Astrocyte (in vitro differentiated cells and primary cell): Measurements from ENCODE around the gene ARHGAP33. TPM values are rescaled to one million over a fixed set of nuclear protein-coding genes. Genes with fewer than 3 reads are reported as not detected.

ENCODE experiments used
- DNase-seq: peaks from one replicate; pipeline ENCODE4 v3.0.0-alpha.2; 2010; ENCODE audit warnings: low read depth
- FAIRE-seq: peaks from 2 replicates; lab custom pipeline; 2011; peaks lifted over from hg19 to GRCh38; lab: Jason Lieb, UNC
- H2AFZ ChIP-seq: 2 replicates; pipeline ENCODE4 v1.6.0; 2012; ENCODE audit warnings: low read depth, low read length, inconsistent platforms
- H3K27ac ChIP-seq: 2 replicates; pipeline ENCODE4 v1.5.1; 2011; ENCODE audit warnings: low read depth, low read length, inconsistent platforms
- H3K27me3 ChIP-seq: 2 replicates; pipeline ENCODE4 v1.6.0; 2011; ENCODE audit warnings: low read length, inconsistent platforms; ENCODE audit not compliant: insufficient read depth
- H3K36me3 ChIP-seq: 2 replicates; pipeline ENCODE4 v1.5.1; 2011; ENCODE audit warnings: low read length, inconsistent platforms; ENCODE audit not compliant: insufficient read depth
- H3K4me1 ChIP-seq: 2 replicates; pipeline ENCODE4 v1.5.1; 2011; ENCODE audit warnings: low read length, inconsistent platforms; ENCODE audit not compliant: insufficient read depth
- H3K4me2 ChIP-seq: 2 replicates; pipeline ENCODE4 v1.6.0; 2012; ENCODE audit warnings: low read length, inconsistent platforms
- H3K4me3 ChIP-seq: 2 replicates; pipeline ENCODE4 v1.5.1; 2011; ENCODE audit warnings: low read depth, mild to moderate bottlenecking, low read length, inconsistent platforms; ENCODE audit not compliant: insufficient read depth
- H3K79me2 ChIP-seq: 2 replicates; pipeline ENCODE4 v1.6.0; 2012; ENCODE audit warnings: mild to moderate bottlenecking, low read length, inconsistent platforms; ENCODE audit not compliant: insufficient read depth
- H3K9ac ChIP-seq: 2 replicates; pipeline ENCODE4 v1.6.0; 2012; ENCODE audit warnings: mild to moderate bottlenecking, low read length, inconsistent platforms
- H3K9me3 ChIP-seq: 2 replicates; pipeline ENCODE4 v1.5.1; 2012; ENCODE audit warnings: low read depth, mild to moderate bottlenecking, low read length, inconsistent platforms; ENCODE audit not compliant: insufficient read depth
- H4K20me1 ChIP-seq: 2 replicates; pipeline ENCODE4 v1.6.0; 2012; ENCODE audit warnings: low read length, inconsistent platforms; ENCODE audit not compliant: insufficient read depth
- H3K27ac Mint-ChIP-seq: one replicate; pipeline ENCODE4 v1.8.0; 2021; ENCODE audit warnings: mild to moderate bottlenecking, mixed read lengths; ENCODE audit not compliant: unreplicated experiment
- H3K27me3 Mint-ChIP-seq: one replicate; pipeline ENCODE4 v1.8.0; 2021; ENCODE audit warnings: low read depth, mixed read lengths; ENCODE audit not compliant: unreplicated experiment
- H3K36me3 Mint-ChIP-seq: one replicate; pipeline ENCODE4 v1.8.0; 2021; ENCODE audit warnings: low read depth, mixed read lengths; ENCODE audit not compliant: unreplicated experiment
- H3K4me1 Mint-ChIP-seq: one replicate; pipeline ENCODE4 v1.8.0; 2021; ENCODE audit warnings: low read depth, mixed read lengths; ENCODE audit not compliant: unreplicated experiment
- H3K4me3 Mint-ChIP-seq: one replicate; pipeline ENCODE4 v1.8.0; 2021; ENCODE audit warnings: mild to moderate bottlenecking, moderate library complexity, mixed read lengths; ENCODE audit not compliant: unreplicated experiment
- H3K9me3 Mint-ChIP-seq: one replicate; pipeline ENCODE4 v1.8.0; 2021; ENCODE audit warnings: mild to moderate bottlenecking, mixed read lengths; ENCODE audit not compliant: unreplicated experiment
- CTCF ChIP-seq: IDR thresholded peaks from 2 replicates; pipeline ENCODE4 v1.5.1; 2011; ENCODE audit warnings: low read depth, mild to moderate bottlenecking, inconsistent platforms, low read length, moderate library complexity; ENCODE audit not compliant: insufficient read depth
- EZH2 ChIP-seq: IDR thresholded peaks from 2 replicates; pipeline ENCODE4 v1.6.1; 2012; ENCODE audit warnings: mild to moderate bottlenecking, low read length, inconsistent platforms; ENCODE audit not compliant: insufficient read depth
- total RNA-seq: library from RNA; stranded (reverse); gene quantifications from 2 replicates; pipeline ENCODE4 v1.2.1, GENCODE V29; 2021

ARHGAP33 gene
- total RNA-seq, 1 donor from 2014 or later: 5.5 TPM

- H3K36me3 ChIP-seq: peaks cover 33% of the 10 kb centered on the region
- no peak overlapping the region for H3K9ac ChIP-seq
- no peak overlapping the region for H3K27ac Mint-ChIP-seq
- H3K4me1 ChIP-seq: no peaks in the 10 kb centered on the region
- no peak for FAIRE-seq
- H3K4me2 ChIP-seq: no peak overlapping the region
- peaks cover 21% of the 10 kb centered on the region for H3K36me3 Mint-ChIP-seq
- H4K20me1 ChIP-seq: peaks cover 52% of the 10 kb centered on the region
- no peak for DNase-seq
- H3K27me3 Mint-ChIP-seq: no peaks in the 10 kb centered on the region
- no peaks in the 10 kb centered on the region for H3K79me2 ChIP-seq
- TF ChIP-seq EZH2 (no peak), CTCF (no peak)
- H3K9me3 Mint-ChIP-seq: no peaks in the 10 kb centered on the region
- H3K4me1 Mint-ChIP-seq: no peaks in the 10 kb centered on the region
- H3K9me3 ChIP-seq: no peaks in the 10 kb centered on the region
- H3K4me3 Mint-ChIP-seq: no peak overlapping the region
- H3K4me3 ChIP-seq: no peak overlapping the region
- H2AFZ ChIP-seq: no peak overlapping the region
- no peaks in the 10 kb centered on the region for H3K27me3 ChIP-seq
- no peak overlapping the region for H3K27ac ChIP-seq
Observed at GRCh38 chr19:35730326-35730725, 45.0 kb upstream of the ARHGAP33 start.

GRCh38 chr19:35731353-35731752 is 44.0 kb upstream of the ARHGAP33 start:
- DNase-seq (no peak), FAIRE-seq (no peak)
- H3K9me3 ChIP-seq: no peaks in the 10 kb centered on the region
- H3K4me3 Mint-ChIP-seq: no peak overlapping the region
- no peaks in the 10 kb centered on the region for H3K27me3 Mint-ChIP-seq
- no peak overlapping the region for H2AFZ ChIP-seq
- H4K20me1 ChIP-seq: peaks cover 48% of the 10 kb centered on the region
- H3K79me2 ChIP-seq: no peaks in the 10 kb centered on the region
- H3K36me3 ChIP-seq: peaks cover 27% of the 10 kb centered on the region
- no peak overlapping the region for H3K9ac ChIP-seq
- H3K27ac Mint-ChIP-seq: peak overlapping the region; percentile 80
- H3K4me1 ChIP-seq: no peaks in the 10 kb centered on the region
- no peak overlapping the region for H3K27ac ChIP-seq
- H3K36me3 Mint-ChIP-seq: peaks cover 21% of the 10 kb centered on the region
- H3K4me3 ChIP-seq: no peak overlapping the region
- no peaks in the 10 kb centered on the region for H3K4me1 Mint-ChIP-seq
- no peaks in the 10 kb centered on the region for H3K9me3 Mint-ChIP-seq
- TF ChIP-seq CTCF (no peak), EZH2 (no peak)
- no peak overlapping the region for H3K4me2 ChIP-seq
- H3K27me3 ChIP-seq: no peaks in the 10 kb centered on the region

GRCh38 chr19:35731779-35732405 is 43.5 kb upstream of the ARHGAP33 start:
- no peaks in the 10 kb centered on the region for H3K27me3 Mint-ChIP-seq
- Histone ChIP-seq H3K79me2 (no peaks in the 10 kb centered on the region), H3K36me3 (peaks cover 31% of the 10 kb centered on the region), H2AFZ (no peak overlapping the region), H3K4me3 (no peak overlapping the region), H4K20me1 (peaks cover 47% of the 10 kb centered on the region), H3K9me3 (no peaks in the 10 kb centered on the region), H3K27ac (no peak overlapping the region), H3K4me1 (no peaks in the 10 kb centered on the region), H3K4me2 (no peak overlapping the region), H3K9ac (no peak overlapping the region), H3K27me3 (no peaks in the 10 kb centered on the region)
- H3K9me3 Mint-ChIP-seq: no peaks in the 10 kb centered on the region
- H3K36me3 Mint-ChIP-seq: peaks cover 24% of the 10 kb centered on the region
- TF ChIP-seq EZH2 (no peak), CTCF (no peak)
- FAIRE-seq (no peak), DNase-seq (no peak)
- no peak overlapping the region for H3K4me3 Mint-ChIP-seq
- no peak overlapping the region for H3K27ac Mint-ChIP-seq
- no peaks in the 10 kb centered on the region for H3K4me1 Mint-ChIP-seq
